Coronary artery (tissue), 2 donors: ENCODE results near the gene STIMATE.
A peak's percentile ranks its signal among the peaks of the same experiment; 100 is the strongest.

Source experiments
- DNase-seq: peaks from one replicate; pipeline ENCODE4 v3.0.0-alpha.2; 2017; ENCODE audit warnings: low spot score
- H3K27ac ChIP-seq, 2 donors: fragments of 200-600 bp; sonication (generic); one replicate each; pipeline ENCODE4 v1.5.1; 2016 to 2019
- H3K4me3 ChIP-seq: fragments of 200-600 bp; sonication (generic); 2 replicates; pipeline ENCODE4 v1.5.1; 2016; ENCODE audit warnings: mild to moderate bottlenecking, moderate library complexity
- TF ChIP-seq, protein P1 (sequence below): fragments of 200-600 bp; sonication (generic); IDR thresholded peaks from one replicate; pipeline ENCODE4 v1.5.1; 2019; ENCODE audit warnings: antibody characterized with exemption

STIMATE gene

DNA sequence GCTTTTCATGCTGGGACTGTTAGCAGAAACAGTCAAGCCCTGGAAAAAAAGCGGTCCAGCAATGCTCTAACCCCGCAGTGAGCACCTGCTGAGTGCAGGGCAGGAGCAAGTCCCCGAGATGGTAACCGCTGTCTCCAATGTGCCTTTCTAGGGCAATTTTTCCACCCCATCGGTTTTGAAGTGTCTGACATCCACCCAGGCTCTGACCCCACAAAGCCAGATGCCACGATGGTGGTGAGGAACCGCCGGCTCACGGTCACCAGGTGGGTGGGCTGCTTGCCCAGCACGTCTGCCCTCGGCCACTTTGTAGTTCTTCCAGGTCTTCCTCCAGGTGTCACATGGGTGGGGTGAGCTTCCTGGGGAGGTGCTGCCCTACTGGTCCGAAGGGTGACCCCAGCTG is 106.0 kb downstream of the STIMATE start:
- H3K27ac ChIP-seq, result no peak overlapping the region
- no peak overlapping the region for H3K4me3 ChIP-seq
- TF ChIP-seq, protein P1, sequence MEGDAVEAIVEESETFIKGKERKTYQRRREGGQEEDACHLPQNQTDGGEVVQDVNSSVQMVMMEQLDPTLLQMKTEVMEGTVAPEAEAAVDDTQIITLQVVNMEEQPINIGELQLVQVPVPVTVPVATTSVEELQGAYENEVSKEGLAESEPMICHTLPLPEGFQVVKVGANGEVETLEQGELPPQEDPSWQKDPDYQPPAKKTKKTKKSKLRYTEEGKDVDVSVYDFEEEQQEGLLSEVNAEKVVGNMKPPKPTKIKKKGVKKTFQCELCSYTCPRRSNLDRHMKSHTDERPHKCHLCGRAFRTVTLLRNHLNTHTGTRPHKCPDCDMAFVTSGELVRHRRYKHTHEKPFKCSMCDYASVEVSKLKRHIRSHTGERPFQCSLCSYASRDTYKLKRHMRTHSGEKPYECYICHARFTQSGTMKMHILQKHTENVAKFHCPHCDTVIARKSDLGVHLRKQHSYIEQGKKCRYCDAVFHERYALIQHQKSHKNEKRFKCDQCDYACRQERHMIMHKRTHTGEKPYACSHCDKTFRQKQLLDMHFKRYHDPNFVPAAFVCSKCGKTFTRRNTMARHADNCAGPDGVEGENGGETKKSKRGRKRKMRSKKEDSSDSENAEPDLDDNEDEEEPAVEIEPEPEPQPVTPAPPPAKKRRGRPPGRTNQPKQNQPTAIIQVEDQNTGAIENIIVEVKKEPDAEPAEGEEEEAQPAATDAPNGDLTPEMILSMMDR, result no peak
- DNase-seq, result no peak

DNA sequence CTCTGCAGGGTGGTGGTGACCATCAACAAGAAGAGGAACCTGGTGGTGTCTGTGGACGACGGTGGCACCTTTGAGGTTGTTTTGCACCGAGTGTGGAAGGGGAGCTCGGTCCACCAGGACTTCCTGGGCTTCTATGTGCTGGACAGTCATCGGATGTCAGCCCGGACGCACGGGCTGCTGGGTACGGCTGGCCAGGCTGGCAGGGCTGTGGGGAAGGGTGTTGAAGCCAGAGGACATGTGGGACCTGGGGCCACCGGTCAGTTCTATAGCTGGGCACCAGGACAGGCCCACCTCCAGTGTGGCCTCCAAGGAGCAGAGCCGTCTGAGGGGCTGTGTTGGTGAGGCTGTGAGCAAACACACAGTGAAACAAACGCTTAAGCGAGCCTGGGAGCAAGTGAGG is 106.6 kb downstream of the STIMATE start:
- H3K27ac ChIP-seq, result no peak overlapping the region
- H3K4me3 ChIP-seq, result no peak overlapping the region
- DNase-seq, result no peak
- TF ChIP-seq, protein P1, result no peak

DNA sequence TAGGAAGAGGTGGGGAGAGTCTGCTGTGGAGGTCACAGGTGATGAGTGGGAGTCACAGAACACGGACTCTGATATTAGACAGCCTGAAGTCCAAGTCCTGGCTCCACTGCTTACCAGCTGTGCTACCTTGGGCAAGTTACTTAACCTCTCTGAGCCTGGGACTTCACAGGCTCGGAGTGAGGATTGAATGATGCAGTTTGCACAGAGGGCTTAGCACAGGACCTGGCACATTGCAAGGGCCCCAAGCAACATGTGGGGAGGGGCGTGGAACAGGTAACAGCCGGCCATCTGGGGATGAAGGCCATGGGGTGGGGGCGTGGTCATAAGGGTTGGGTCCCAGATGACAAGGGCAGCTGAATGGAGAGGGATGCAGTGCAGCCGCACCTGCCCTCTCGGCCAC is 107.0 kb downstream of the STIMATE start:
- Histone ChIP-seq H3K27ac (no peak overlapping the region), H3K4me3 (no peak overlapping the region)
- TF ChIP-seq, protein P1, result no peak
- DNase-seq, result no peak

DNA sequence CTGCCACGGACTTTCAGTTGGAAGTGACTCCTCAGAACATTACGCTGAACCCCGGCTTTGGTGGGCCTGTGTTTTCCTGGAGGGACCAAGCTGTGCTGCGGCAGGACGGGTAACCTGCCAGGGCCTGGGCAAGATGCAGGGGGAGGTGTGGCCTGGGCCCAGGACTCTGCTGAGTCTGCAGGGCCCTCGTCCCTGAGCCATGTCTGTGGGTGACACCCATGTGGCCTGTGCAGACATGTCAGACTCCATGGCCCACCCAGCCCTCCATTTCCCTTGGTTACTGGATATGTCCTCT is 107.7 kb downstream of the STIMATE start:
- no peak overlapping the region for H3K27ac ChIP-seq
- TF ChIP-seq, protein P1, result no peak
- no peak for DNase-seq
- no peak overlapping the region for H3K4me3 ChIP-seq

DNA sequence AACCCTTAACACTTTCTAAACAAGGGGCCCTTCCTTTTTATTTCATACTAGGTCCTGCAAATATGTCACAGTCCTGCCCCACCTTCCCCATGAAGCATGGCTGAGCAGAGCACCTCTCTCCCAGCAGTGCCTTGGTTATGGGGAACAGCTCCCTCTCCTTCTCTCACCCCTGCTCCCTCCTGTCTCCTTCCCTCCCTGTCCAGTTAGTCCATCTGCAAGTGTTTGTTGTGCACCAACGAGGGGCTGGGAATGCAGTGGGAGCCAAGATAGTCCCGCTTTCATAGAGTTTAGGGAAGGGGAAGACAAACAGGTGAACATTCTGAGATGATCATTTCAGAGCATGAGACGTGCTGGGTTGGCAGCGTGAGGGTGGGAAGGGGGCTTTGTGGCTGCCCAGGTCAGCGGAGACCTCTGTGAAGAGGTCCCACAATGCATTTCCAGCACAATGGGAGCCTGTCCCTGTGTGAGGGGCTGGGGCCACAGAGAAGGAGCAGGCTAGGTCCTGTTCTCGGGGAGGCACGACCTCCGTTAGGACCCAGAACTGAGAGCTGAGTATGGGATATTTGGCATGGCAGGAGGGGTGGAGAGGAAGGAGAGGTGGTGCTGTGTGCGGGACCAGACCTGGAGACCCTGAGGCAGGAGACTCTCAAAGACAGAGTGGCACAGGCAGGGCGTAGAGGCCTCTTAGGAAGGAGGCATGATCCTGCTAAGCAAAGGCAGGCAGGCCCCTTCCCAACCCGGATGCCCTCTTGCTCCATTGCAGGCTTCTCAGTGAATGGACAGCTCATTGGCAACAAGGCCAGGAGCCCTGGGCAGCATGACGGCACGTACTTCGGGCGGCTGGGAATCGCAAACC is 108.2 kb downstream of the STIMATE start:
- TF ChIP-seq, protein P1, result no peak
- H3K27ac ChIP-seq, result no peak overlapping the region
- DNase-seq, result no peak
- no peak overlapping the region for H3K4me3 ChIP-seq

DNA sequence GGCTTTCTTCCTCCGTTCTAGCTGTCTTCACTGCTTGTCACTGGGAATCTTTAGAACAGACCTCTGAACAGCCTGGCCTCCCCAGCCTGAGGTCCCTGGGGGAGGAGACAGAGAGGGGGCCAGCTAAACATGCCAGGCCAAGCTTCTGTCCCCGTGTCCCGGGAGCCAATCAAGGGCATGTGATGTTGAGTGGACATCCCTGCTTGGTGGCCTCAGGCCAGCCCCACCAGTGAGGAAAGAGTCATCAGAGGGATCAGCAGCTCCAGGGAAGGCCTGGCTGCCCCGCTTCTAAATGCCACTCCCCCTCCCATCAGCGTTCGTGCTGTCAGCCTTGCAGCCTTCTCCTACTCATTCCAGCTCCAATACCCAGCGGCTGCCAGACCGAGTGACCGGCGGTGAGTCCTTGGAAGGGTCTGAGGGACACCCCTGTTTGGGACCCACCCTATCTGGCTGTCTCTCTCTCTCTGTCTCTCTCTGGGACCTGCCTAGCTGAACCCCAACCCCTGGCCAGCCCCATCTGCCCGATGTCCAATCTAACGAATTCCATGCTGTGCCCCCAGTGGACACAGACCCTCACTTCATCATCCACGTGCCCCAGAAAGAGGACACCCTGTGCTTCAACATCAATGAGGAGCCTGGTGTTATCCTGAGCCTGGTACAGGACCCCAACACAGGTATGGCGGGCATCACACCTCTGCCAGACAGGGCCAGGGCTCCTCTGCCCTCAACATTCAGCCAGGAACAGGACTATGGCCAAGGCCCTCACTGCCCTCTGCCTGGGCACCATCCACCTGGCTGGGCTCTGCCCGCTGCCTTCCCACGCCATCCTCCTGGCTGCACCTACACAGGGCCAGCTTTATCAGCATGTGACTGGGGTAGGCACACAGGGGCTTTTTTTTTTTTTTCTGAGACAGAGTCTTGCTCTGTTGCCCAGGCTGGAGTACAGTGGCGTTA is 109.4 kb downstream of the STIMATE start:
- Histone ChIP-seq H3K27ac (peak overlapping the region in 1 of 2 donors; percentile 47), H3K4me3 (peak overlapping the region; percentile 42)
- TF ChIP-seq, protein P1, result no peak
- DNase-seq, result no peak
